Measurements from ENCODE around the gene NDE1.

NDE1 gene

GRCh38 chr16:15737140-15737644, 87.1 kb downstream of the NDE1 start:
- no peak for DNase-seq (ENCODE audit: low spot score)
- TF ChIP-seq CTCF (IDR thresholded peaks at IDR 0.05), result no peak
- Histone ChIP-seq H3K4me3 (no peak overlapping the region), H3K27ac (no peak overlapping the region)

- no peak for DNase-seq (ENCODE audit: low spot score)
- Histone ChIP-seq H3K27ac (peak overlapping the region in 1 of 2 donors; percentile 16), H3K4me3 (no peak overlapping the region)
- no peak for TF ChIP-seq CTCF (IDR thresholded peaks at IDR 0.05)
Observed at GRCh38 chr16:15739464-15739863, 89.4 kb downstream of the NDE1 start.

- H3K4me3 ChIP-seq, result no peak overlapping the region
- DNase-seq (ENCODE audit: low spot score), result no peak
- no peak for TF ChIP-seq CTCF (IDR thresholded peaks at IDR 0.05)
- H3K27ac ChIP-seq, result no peak overlapping the region
Observed at GRCh38 chr16:15739950-15740349, 89.9 kb downstream of the NDE1 start.

- no peak for TF ChIP-seq CTCF (IDR thresholded peaks at IDR 0.05)
- peak overlapping the region in 1 of 2 donors; percentile 39 for H3K27ac ChIP-seq
- H3K4me3 ChIP-seq, result no peak overlapping the region
- DNase-seq (ENCODE audit: low spot score), result no peak
Observed at GRCh38 chr16:15741207-15741871, 91.3 kb downstream of the NDE1 start.

- no peak for TF ChIP-seq CTCF (IDR thresholded peaks at IDR 0.05)
- Histone ChIP-seq H3K4me3 (no peak overlapping the region), H3K27ac (no peak overlapping the region)
Observed at GRCh38 chr16:15742716-15743115, 92.7 kb downstream of the NDE1 start.

GRCh38 chr16:15743657-15744056, 93.6 kb downstream of the NDE1 start:
- H3K4me3 ChIP-seq, result no peak overlapping the region
- DNase-seq (ENCODE audit: low spot score), result no peak
- no peak for TF ChIP-seq CTCF (IDR thresholded peaks at IDR 0.05)
- no peak overlapping the region for H3K27ac ChIP-seq

More at GRCh38 chr16:15742716-15743115, 92.7 kb downstream of the NDE1 start:
- no peak for DNase-seq (ENCODE audit: low spot score)

- no peak for DNase-seq (ENCODE audit: low spot score)
- no peak overlapping the region for H3K4me3 ChIP-seq
- no peak for TF ChIP-seq CTCF (IDR thresholded peaks at IDR 0.05)
- peak overlapping the region in 1 of 2 donors; percentile 15 for H3K27ac ChIP-seq
Observed at GRCh38 chr16:15746332-15746731, 96.3 kb downstream of the NDE1 start.

All from coronary artery (tissue), 2 donors.